ENCODE results near the gene AHR. TPM values are rescaled to one million over a fixed set of nuclear protein-coding genes. Genes with fewer than 3 reads are reported as not detected.

Gene AHR
- 100 to 1,000 TPM; 139 to 208 TPM for total RNA-seq
- total RNA-seq, result 156 to 180 reads per million in 2 donors

DNA sequence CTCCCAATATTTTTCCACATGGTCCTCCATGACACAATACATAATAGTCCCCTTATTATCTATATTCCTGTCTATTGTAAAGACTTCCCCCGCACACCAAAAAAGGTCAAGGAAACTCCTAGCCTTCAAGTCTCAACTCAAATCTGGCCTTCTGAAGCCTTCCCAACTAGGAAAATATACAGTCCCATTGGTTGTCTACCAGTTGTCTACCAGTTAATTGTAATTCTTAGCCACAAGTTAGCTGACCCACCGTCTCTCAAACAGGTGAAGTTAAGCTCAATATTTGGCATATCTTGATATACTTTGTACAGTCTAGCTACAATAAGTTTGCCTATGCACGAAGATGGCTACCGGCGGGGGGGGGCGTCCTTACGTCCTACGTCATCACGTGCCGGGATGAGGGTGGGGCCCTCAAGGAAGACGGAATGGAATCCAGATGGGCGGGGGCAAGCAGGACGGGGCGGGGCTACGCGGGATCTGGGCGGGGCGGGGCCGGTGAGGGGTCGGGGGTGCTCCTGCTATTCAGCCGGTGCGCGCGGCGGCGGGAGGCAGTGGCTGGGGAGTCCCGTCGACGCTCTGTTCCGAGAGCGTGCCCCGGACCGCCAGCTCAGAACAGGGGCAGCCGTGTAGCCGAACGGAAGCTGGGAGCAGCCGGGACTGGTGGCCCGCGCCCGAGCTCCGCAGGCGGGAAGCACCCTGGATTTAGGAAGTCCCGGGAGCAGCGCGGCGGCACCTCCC, at the start of gene AHR:
TSS of gene AHR (plus strand) at position 551 of the 738 bp plus-strand sequence. CDS start 613 bp downstream, outside the sequence.
- peak; percentile 76 to 84 (median 79) for DNase-seq
- Mint-ChIP-seq H3K36me3 (ENCODE audit: low read depth) (peaks cover 4% of the 10 kb centered on the region), H3K27me3 (no peaks in the 10 kb centered on the region), H3K4me1 (peaks cover 22% of the 10 kb centered on the region), H3K4me3 (peak within 1 kb of the TSS; percentile 99), H3K27ac (peak within 1 kb of the TSS; percentile 97)
- ATAC-seq, result peak; percentile 79
- H3K9me3 ChIP-seq (ENCODE audit: control insufficient read depth, low read length, poor library complexity, severe bottlenecking), result no peaks in the 10 kb centered on the region

DNA sequence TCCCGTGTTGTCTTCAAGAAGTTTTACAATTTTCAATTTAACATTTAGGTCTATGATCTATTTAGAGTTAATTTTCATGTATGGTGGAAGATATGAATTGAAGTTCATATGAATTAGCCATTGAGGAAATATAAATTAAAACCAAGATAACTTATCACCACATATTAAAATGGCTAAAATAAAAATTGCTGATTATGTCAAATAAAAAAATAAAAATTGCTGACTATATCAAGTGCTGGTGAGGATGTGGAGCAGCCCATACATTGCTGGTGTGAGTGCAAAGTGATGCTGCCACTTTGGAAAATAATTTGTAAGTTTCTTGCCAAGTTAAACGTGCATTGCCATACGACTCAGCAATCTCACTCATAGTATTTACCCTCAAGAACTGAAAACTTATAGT, 44.6 kb upstream of the AHR start:
- H3K27ac Mint-ChIP-seq, result no peak overlapping the region
- peaks cover 6% of the 10 kb centered on the region for H3K36me3 Mint-ChIP-seq (ENCODE audit: low read depth)
- no peak for DNase-seq
- no peak for ATAC-seq
- H3K27me3 Mint-ChIP-seq, result no peaks in the 10 kb centered on the region
- no peak overlapping the region for H3K4me3 Mint-ChIP-seq
- no peaks in the 10 kb centered on the region for H3K4me1 Mint-ChIP-seq
- no peaks in the 10 kb centered on the region for H3K9me3 ChIP-seq (ENCODE audit: control insufficient read depth, low read length, poor library complexity, severe bottlenecking)

DNA sequence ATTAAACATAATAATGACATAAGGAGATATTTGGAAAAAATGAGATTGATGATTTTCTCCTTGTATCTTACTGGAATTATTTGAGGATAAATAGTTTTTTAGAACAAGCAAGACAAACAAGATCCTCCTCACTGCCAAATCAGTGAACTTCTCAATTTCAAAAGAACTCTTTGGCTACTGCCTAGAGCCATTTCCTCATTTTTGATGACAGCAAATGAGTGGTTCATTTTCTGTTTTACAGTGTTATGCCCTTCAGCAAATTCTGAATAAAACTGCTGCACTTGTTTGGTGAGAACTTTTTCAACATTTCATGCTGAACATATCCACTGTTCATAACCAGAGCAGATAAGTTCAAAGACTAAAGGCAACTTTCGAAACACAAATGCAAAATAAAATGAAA, 42.5 kb upstream of the AHR start:
- Mint-ChIP-seq H3K27me3 (no peaks in the 10 kb centered on the region), H3K4me1 (no peaks in the 10 kb centered on the region)
- no peak for ATAC-seq

DNA sequence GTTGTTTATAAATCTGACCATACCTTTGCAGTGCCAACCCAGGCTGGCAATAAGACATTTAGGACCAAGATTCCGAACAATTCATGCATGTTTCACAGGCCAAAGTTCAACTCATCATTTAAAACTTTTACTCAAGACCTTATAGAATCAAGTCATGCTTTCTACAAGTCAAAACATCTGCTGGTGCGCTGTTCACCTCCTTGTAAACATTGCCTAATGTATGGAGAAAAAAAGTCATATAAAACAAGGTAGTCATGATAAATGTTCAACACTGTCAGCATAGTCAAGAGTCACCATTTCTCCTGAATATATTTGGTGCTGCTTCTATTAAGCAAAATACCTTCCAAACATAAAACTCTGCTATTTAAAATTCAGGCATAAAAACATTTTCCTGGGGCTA, 42.1 kb upstream of the AHR start:
- DNase-seq (no peak), ATAC-seq (no peak)
- Mint-ChIP-seq H3K4me3 (no peak overlapping the region), H3K27ac (no peak overlapping the region), H3K27me3 (no peaks in the 10 kb centered on the region), H3K4me1 (peaks cover 2% of the 10 kb centered on the region), H3K36me3 (ENCODE audit: low read depth) (peaks cover 6% of the 10 kb centered on the region)
- H3K9me3 ChIP-seq (ENCODE audit: control insufficient read depth, low read length, poor library complexity, severe bottlenecking), result no peaks in the 10 kb centered on the region

More for the DNA sequence above, 42.5 kb upstream of the AHR start:
- H3K27ac Mint-ChIP-seq, result no peak overlapping the region
- no peak overlapping the region for H3K4me3 Mint-ChIP-seq
- H3K9me3 ChIP-seq (ENCODE audit: control insufficient read depth, low read length, poor library complexity, severe bottlenecking), result no peaks in the 10 kb centered on the region
- DNase-seq, result no peak
- H3K36me3 Mint-ChIP-seq (ENCODE audit: low read depth), result peaks cover 6% of the 10 kb centered on the region

DNA sequence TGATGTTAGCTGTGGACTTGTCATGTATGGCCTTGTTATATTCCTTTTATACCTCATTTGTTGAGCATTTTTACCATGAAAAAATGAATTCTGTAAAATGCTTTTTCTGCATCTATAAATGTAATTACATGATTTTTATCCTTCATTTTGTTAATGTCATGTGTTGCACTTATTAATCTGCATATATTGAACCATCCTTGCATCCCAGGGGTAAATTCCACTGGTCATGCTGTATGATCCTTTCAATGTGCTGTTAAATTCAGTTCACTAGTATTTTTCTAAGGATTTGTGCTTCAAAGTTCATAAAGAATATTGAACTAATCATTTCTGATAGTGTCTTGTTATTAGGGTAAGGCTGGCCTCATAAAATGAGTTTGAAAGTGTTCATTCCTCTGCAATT, 31.9 kb upstream of the AHR start:
- no peak overlapping the region for H3K4me3 Mint-ChIP-seq
- H3K4me1 Mint-ChIP-seq, result peaks cover 3% of the 10 kb centered on the region
- ATAC-seq, result no peak
- peaks cover 4% of the 10 kb centered on the region for H3K9me3 ChIP-seq (ENCODE audit: control insufficient read depth, low read length, poor library complexity, severe bottlenecking)
- no peak for DNase-seq
- H3K27ac Mint-ChIP-seq, result no peak overlapping the region
- no peaks in the 10 kb centered on the region for H3K36me3 Mint-ChIP-seq (ENCODE audit: low read depth)
- no peaks in the 10 kb centered on the region for H3K27me3 Mint-ChIP-seq

DNA sequence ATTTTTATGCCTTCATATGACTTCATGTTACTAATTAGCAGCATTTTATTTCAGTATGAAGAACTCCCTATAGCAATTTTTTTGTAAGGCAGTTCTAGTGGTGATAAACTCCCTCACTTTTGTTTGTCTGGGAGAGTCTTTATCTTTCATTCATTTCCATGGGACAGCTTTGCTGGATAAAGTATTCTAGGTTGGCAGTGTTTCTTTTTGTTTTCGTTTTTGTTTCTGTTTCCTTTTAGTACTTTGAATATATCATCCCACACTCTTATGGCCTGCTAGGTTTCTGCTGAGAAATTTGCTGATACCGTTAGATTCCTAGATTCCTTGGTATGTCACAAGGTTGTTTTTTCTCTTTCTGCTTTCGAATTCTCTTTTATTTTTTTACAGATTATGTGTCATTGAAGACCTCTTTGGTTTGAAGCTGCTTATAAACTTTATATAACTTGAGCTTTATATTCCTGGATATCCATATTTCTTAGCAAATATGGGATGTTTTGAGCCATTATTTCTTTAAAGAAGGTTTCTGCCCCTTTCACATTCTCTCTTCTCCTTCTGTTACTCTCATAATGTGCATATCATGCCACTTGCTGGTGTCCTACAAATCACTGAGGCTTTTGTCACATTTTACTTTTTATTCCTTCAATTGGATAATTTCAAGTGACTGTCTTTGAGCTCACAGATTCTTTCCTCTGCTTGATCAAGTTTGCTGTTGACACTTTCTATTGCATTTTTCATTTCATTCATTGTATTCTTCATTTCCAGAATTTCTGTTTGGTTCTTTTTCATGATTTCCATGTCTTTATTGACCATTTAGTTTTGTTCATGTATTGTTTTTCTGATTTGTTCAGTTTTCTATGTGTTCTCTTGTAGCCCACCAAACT, 28.9 kb upstream of the AHR start:
- DNase-seq (no peak), ATAC-seq (no peak)
- H3K4me3 Mint-ChIP-seq, result no peak overlapping the region
- H3K36me3 Mint-ChIP-seq (ENCODE audit: low read depth), result no peaks in the 10 kb centered on the region
- peaks cover 4% of the 10 kb centered on the region for H3K9me3 ChIP-seq (ENCODE audit: control insufficient read depth, low read length, poor library complexity, severe bottlenecking)
- no peak overlapping the region for H3K27ac Mint-ChIP-seq
- H3K27me3 Mint-ChIP-seq, result no peaks in the 10 kb centered on the region
- H3K4me1 Mint-ChIP-seq, result no peaks in the 10 kb centered on the region

DNA sequence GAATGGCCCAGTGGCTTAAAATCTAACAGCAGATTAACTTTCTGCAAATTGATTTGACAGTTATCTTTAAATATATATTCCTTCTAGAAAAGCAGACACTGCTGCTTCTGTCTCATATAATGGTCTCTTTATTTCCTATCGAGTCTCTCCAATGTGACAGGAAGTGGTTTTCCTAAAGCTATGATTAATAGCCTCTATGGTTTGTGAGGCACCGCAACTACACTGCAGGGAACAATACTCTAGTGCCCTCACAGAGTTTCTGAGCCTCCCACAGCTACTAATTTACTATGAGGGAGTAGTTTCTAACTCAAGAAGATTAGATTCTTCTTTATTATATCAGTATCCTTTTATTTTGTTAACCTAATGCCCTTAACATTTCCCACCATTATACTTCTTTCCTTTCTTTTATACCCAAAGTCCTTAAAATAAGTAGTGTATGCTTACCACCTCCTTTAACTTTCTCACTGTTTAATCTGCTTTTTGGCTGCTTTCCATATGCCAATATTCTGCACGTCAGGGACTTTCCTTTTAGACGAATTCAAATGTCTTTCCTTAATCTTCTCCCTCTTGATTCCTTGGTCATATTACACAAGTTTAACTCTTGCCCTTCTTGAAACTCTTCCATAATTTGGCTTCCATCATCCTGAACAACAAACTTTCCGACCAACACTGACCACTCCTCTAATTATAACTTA, 23.8 kb upstream of the AHR start:
- DNase-seq, result no peak
- H3K4me3 Mint-ChIP-seq, result no peak overlapping the region
- no peaks in the 10 kb centered on the region for H3K27me3 Mint-ChIP-seq
- no peaks in the 10 kb centered on the region for H3K36me3 Mint-ChIP-seq (ENCODE audit: low read depth)
- H3K9me3 ChIP-seq (ENCODE audit: control insufficient read depth, low read length, poor library complexity, severe bottlenecking), result peaks cover 1% of the 10 kb centered on the region
- H3K27ac Mint-ChIP-seq, result no peak overlapping the region
- ATAC-seq, result peak; percentile 40
- peaks cover 5% of the 10 kb centered on the region for H3K4me1 Mint-ChIP-seq

DNA sequence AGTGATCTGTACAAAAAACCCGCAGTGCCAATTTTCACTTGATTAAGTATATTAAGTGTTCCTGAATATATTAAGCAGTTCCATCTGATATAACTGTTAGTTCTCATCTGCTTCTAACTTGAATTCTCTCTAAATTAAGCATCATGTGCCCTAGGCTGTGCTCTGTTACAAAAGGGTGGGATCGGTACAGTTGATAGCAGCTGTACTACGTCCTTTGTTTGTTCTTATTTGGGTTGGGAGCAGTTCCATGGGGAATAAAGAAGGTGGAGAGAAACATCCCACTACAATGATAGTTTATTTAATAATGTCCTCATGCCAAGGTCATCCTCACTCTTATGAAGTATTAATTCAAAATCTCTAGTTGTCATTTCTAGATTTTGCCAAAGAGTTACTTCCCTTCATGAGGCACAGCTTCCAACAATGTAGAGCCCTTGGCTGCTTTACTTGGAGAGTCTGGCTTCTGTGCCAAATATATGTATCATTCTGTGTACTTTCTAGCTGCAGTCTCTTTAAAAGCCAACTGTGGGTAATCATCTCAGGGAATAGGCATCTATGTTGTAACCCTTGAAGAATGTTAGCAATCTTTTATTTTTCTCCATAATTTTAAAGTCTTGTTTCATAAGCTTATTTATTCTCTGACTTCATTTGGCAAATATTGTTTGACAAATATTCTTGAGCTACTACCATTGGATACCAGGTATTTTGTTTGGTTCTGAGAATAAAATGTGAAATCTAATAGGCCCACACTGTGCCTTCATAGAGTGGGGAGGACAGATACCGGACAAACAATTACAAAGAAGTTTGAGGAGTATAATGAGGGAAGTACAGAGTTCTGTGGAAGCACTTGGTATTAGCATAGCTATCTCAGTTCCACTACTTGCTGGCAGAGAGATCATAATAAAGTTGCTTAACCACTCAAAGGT, 22.4 kb upstream of the AHR start:
- no peaks in the 10 kb centered on the region for H3K9me3 ChIP-seq (ENCODE audit: control insufficient read depth, low read length, poor library complexity, severe bottlenecking)
- H3K4me3 Mint-ChIP-seq, result no peak overlapping the region
- no peak overlapping the region for H3K27ac Mint-ChIP-seq
- DNase-seq, result no peak
- no peaks in the 10 kb centered on the region for H3K27me3 Mint-ChIP-seq
- H3K4me1 Mint-ChIP-seq, result peaks cover 5% of the 10 kb centered on the region
- no peaks in the 10 kb centered on the region for H3K36me3 Mint-ChIP-seq (ENCODE audit: low read depth)
- no peak for ATAC-seq

DNA sequence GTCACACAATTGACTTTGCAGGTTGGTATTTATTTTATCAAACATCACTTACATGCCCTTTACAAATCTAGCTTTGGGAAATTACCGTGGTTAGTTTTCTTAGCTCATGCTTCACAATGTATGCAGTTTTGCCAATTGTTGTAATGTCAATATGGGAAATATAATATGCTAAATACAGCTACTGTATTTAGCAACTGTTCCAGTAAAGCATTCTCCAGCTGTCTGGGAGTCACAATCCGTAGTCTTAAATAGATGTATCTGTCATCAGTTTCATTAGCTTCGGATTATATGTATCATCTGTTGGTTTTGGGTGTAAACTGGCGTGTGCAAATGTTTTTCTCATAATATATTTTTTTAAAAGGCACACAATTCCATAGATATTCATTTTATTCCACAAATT, 19.4 kb upstream of the AHR start:
- Mint-ChIP-seq H3K4me3 (no peak overlapping the region), H3K36me3 (ENCODE audit: low read depth) (no peaks in the 10 kb centered on the region), H3K27me3 (no peaks in the 10 kb centered on the region), H3K27ac (no peak overlapping the region), H3K4me1 (peaks cover 5% of the 10 kb centered on the region)
- H3K9me3 ChIP-seq (ENCODE audit: control insufficient read depth, low read length, poor library complexity, severe bottlenecking), result no peaks in the 10 kb centered on the region
- DNase-seq, result no peak
- no peak for ATAC-seq

DNA sequence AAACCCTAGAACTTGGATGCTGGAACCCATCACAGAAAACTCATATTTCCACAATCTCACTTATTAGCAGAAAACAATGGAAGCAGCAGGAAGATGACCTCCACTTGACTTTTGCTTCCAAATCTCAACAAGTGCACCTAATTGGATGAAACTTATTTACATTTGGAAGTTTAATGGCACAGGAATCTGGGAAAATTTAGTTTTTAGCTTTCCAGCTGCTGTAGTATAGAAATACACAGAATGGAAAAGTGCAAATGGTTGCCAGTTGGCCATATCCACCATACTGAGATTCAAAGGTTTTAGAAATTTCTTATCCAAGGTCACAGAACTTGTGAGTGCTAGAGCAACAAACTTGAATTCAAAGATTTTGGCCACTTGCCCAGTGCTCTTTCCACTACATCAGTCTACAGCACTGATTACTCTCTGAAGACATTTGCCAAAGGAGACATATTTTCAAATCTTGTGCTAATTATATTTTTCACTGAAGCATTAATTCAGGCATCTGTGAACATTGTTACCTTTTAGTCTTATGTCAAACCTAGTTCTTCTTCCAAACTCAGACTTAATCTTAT, 9.3 kb upstream of the AHR start:
- peaks cover 2% of the 10 kb centered on the region for H3K4me1 Mint-ChIP-seq
- H3K27me3 Mint-ChIP-seq, result no peaks in the 10 kb centered on the region
- H3K27ac Mint-ChIP-seq, result no peak overlapping the region
- no peaks in the 10 kb centered on the region for H3K9me3 ChIP-seq (ENCODE audit: control insufficient read depth, low read length, poor library complexity, severe bottlenecking)
- no peak for ATAC-seq
- peaks cover 4% of the 10 kb centered on the region for H3K36me3 Mint-ChIP-seq (ENCODE audit: low read depth)
- no peak overlapping the region for H3K4me3 Mint-ChIP-seq
- DNase-seq, result no peak

DNA sequence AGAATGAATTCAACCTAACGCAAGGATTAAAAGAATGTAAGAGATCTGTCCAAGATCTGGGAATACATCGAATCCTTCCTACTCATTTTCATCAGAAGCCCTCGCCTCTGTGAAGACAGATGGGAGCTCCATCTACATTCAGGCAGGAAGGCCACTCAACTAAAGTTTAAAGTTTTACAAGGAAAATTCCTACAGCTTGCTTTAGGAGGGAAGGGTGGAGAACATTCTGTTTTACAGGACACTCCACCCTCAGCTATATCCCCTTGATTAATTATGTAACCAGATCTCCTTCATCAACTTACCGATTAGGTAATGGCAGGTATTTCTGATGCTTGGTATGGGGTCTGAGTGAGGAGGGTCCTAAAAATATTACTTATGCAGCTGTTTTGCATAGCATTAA, 5.6 kb upstream of the AHR start:
- Mint-ChIP-seq H3K4me1 (peaks cover 11% of the 10 kb centered on the region), H3K27ac (no peak overlapping the region), H3K4me3 (no peak overlapping the region), H3K27me3 (no peaks in the 10 kb centered on the region), H3K36me3 (ENCODE audit: low read depth) (no peaks in the 10 kb centered on the region)
- H3K9me3 ChIP-seq (ENCODE audit: control insufficient read depth, low read length, poor library complexity, severe bottlenecking), result no peaks in the 10 kb centered on the region
- no peak for ATAC-seq
- DNase-seq, result no peak

DNA sequence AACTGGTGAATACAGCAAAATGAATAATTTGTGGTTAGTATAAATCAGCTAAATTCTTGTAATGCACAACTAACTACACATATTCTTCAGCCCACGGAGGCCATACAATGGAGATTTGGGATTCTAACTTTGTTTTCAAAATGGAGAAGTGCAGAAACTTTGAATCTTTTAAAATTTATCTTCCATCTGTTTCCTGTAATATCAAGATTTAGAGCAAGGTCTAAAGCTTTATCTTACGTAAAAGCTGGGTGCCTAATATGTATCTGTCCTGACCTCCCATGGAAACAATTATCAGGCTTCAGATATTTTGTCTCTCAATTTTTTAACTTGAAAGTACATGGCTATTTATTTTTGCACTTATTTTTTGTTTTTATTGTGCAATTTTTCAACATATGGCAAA, 5.0 kb upstream of the AHR start:
- Mint-ChIP-seq H3K27ac (no peak overlapping the region), H3K4me1 (peaks cover 12% of the 10 kb centered on the region), H3K27me3 (no peaks in the 10 kb centered on the region), H3K4me3 (no peak overlapping the region), H3K36me3 (ENCODE audit: low read depth) (no peaks in the 10 kb centered on the region)
- H3K9me3 ChIP-seq (ENCODE audit: control insufficient read depth, low read length, poor library complexity, severe bottlenecking), result no peaks in the 10 kb centered on the region
- ATAC-seq (no peak), DNase-seq (no peak)

Measured in T-helper 17 cell (primary cell).